ENCODE measurements around the gene DAW1. TPM values are rescaled to one million over a fixed set of nuclear protein-coding genes. Genes with fewer than 3 reads are reported as not detected.

The DAW1 gene
- total and polyA plus RNA-seq, 12 donors, result 0.26 TPM; not detected in 11

GRCh38 chr2:227884511-227884947 is 13.1 kb downstream of the DAW1 start:
- Histone ChIP-seq H3K4me1 (replicated peaks in 1 of 2) (no peaks in the 10 kb centered on the region), H3K4me3 (no peak overlapping the region), H3K9me3 (replicated peaks in 1 of 3) (peaks cover 0 to 6% (median 0%) of the 10 kb centered on the region in 3 donors), H3K36me3 (replicated peaks in 1 of 2) (no peaks in the 10 kb centered on the region), H3K27ac (no peak overlapping the region), H3K27me3 (no peaks in the 10 kb centered on the region)
- DNase-seq, result peak; percentile 40 to 84 (median 59)
- intact Hi-C loops (cut with DNase I), result no loop called here
- TF ChIP-seq POLR2A (IDR thresholded peaks at IDR 0.05) (no peak), CTCF (IDR thresholded peaks at IDR 0.05) (peak; percentile 33 to 68 (median 61))
- WGBS, 4 donors, result 15 to 34% (median 25%) methylated on average over 4 to 6 of the region's 6 CpGs

DNA sequence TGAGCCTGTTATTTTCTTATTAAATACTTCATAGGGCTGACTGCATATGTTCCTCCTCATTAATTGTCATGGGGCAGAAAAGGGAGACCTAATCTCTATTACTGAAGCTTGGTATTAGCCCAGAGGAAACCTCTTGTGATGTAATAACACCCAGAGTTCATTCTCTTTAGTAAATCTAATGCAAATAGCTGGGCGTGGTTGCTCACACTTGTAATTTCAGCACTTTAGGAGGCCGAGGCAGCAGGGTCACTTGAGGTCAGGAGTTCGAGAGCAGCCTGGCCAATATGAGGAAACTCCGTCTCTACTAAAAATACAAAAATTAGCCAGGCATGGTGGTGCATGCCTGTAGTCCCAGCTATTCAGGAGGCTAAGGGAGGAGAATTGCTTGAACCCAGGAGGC is 14.7 kb downstream of the DAW1 start:
- no peak for DNase-seq
- WGBS, 4 donors, result 77 to 80% (median 79%) methylated on average over 4 of the region's 4 CpGs
- Histone ChIP-seq H3K36me3 (replicated peaks in 1 of 2) (no peaks in the 10 kb centered on the region), H3K27ac (no peak overlapping the region), H3K4me3 (no peak overlapping the region), H3K27me3 (no peaks in the 10 kb centered on the region), H3K9me3 (replicated peaks in 1 of 3) (no peaks in the 10 kb centered on the region), H3K4me1 (replicated peaks in 1 of 2) (no peaks in the 10 kb centered on the region)
- TF ChIP-seq CTCF (IDR thresholded peaks at IDR 0.05) (no peak), POLR2A (IDR thresholded peaks at IDR 0.05) (no peak)
- intact Hi-C loops (cut with DNase I), result no loop called here

GRCh38 chr2:227888289-227888688 is 16.9 kb downstream of the DAW1 start:
- H3K27ac ChIP-seq, result no peak overlapping the region
- WGBS, 4 donors, result 14 to 29% (median 22%) methylated on average over 5 of the region's 5 CpGs
- no peaks in the 10 kb centered on the region for H3K36me3 ChIP-seq (replicated peaks in 1 of 2)
- no peaks in the 10 kb centered on the region for H3K27me3 ChIP-seq
- no peak for TF ChIP-seq CTCF (IDR thresholded peaks at IDR 0.05)
- TF ChIP-seq POLR2A (IDR thresholded peaks at IDR 0.05), result no peak
- no peaks in the 10 kb centered on the region for H3K4me1 ChIP-seq (replicated peaks in 1 of 2)
- intact Hi-C loops (cut with DNase I), result no loop called here
- DNase-seq, result peak; percentile 29 to 70 (median 61)
- no peaks in the 10 kb centered on the region for H3K9me3 ChIP-seq (replicated peaks in 1 of 3)
- no peak overlapping the region for H3K4me3 ChIP-seq

DNA sequence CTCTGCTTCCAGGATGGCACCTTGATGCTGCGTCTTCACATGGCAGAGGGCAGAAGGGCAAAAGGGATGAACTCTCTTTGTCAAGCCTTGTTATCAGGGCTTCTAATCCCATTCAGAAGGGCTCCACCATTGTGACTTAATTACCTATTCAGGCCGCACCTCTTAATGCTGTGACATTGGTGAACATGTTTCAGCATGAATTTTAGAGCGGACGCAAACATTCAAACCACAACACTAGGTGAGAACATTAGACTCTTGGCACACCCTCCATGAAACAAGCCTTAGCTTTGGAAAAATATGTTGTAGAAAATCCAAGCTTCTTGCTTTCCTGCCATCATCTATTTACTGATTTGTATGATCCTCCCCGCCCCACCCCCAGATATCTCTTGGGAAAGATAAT is 17.9 kb downstream of the DAW1 start:
- Histone ChIP-seq H3K9me3 (replicated peaks in 1 of 3) (no peaks in the 10 kb centered on the region), H3K36me3 (replicated peaks in 1 of 2) (no peaks in the 10 kb centered on the region), H3K4me3 (no peak overlapping the region), H3K4me1 (replicated peaks in 1 of 2) (no peaks in the 10 kb centered on the region), H3K27me3 (no peaks in the 10 kb centered on the region), H3K27ac (no peak overlapping the region)
- WGBS, 4 donors, result 83 to 90% (median 89%) methylated on average over 5 of the region's 5 CpGs
- no peak for DNase-seq
- intact Hi-C loops (cut with DNase I), result no loop called here
- no peak for TF ChIP-seq CTCF (IDR thresholded peaks at IDR 0.05)
- no peak for TF ChIP-seq POLR2A (IDR thresholded peaks at IDR 0.05)

All from adrenal gland (tissue), 12 donors.